Mucosa of stomach (tissue), 1 donor: ENCODE data around the gene SIGLEC12.

ENCODE experiments used
- H3K27me3 ChIP-seq: one replicate; pipeline ENCODE4 v1.7.0; 2013; ENCODE audit warnings: mild to moderate bottlenecking, low read length; ENCODE audit not compliant: control insufficient read depth, insufficient read depth
- H3K36me3 ChIP-seq: one replicate; pipeline ENCODE4 v1.7.0; 2013; ENCODE audit warnings: low read length; ENCODE audit not compliant: control insufficient read depth, insufficient read depth
- H3K4me1 ChIP-seq: one replicate; pipeline ENCODE4 v1.7.0; 2013; ENCODE audit warnings: mild to moderate bottlenecking, low read length; ENCODE audit not compliant: control insufficient read depth, insufficient read depth
- H3K4me3 ChIP-seq: one replicate; pipeline ENCODE4 v1.7.0; 2013; ENCODE audit warnings: low read length
- H3K9ac ChIP-seq: one replicate; pipeline ENCODE4 v1.7.0; 2013; ENCODE audit warnings: mild to moderate bottlenecking, low read length, moderate library complexity
- H3K9me3 ChIP-seq: one replicate; pipeline ENCODE4 v1.7.0; 2013; ENCODE audit warnings: mild to moderate bottlenecking, low read length, moderate library complexity; ENCODE audit not compliant: control insufficient read depth
- donor health status: Pancreatic carcinoma.

Gene SIGLEC12

DNA sequence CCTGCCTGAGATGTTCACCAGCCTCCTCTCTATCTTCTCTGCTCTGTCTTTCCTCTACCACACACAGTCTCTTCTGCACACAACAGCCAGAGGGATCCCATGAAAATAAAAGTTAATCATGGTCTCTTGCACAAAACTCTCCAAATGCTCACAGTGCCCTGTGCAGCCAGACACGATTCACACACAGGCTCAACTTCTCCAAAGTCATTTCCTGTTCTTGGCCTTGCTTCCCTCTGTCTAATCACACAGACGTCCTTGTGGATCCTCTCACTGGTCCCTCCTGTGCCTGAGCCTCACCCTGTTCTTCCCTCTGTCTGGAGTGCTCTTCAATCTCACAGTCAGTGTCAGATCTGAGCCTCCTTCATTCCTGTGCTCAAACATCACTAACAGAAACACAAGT lies 7.8 kb downstream of the SIGLEC12 start:
- Histone ChIP-seq H3K9ac (no peak overlapping the region), H3K4me3 (no peak overlapping the region), H3K9me3 (no peaks in the 10 kb centered on the region), H3K27me3 (peaks cover 5% of the 10 kb centered on the region), H3K36me3 (no peaks in the 10 kb centered on the region), H3K4me1 (no peaks in the 10 kb centered on the region)

DNA sequence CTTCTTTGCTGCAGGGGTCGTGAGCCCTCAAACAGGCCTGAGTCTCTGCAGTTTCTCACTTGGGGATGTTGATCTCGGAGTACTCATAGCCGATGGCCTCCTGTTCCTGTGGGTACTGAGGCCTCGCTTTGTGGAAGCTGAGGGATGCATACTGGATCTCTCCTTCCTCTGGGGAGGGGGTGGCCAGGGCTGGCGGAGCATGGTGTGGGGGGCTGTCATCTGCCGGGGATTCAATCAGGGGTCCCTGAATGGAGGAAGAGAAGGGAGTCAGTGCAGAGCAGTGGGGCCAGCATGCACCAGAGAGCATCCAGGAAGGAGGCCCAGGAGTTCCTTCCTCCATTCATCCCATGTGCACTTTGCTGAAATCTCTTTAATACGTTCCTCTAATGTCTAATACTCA lies 10.0 kb downstream of the SIGLEC12 start:
- H3K36me3 ChIP-seq: no peaks in the 10 kb centered on the region
- H3K9ac ChIP-seq: no peak overlapping the region
- peaks cover 5% of the 10 kb centered on the region for H3K27me3 ChIP-seq
- no peaks in the 10 kb centered on the region for H3K9me3 ChIP-seq
- no peaks in the 10 kb centered on the region for H3K4me1 ChIP-seq
- no peak overlapping the region for H3K4me3 ChIP-seq

DNA sequence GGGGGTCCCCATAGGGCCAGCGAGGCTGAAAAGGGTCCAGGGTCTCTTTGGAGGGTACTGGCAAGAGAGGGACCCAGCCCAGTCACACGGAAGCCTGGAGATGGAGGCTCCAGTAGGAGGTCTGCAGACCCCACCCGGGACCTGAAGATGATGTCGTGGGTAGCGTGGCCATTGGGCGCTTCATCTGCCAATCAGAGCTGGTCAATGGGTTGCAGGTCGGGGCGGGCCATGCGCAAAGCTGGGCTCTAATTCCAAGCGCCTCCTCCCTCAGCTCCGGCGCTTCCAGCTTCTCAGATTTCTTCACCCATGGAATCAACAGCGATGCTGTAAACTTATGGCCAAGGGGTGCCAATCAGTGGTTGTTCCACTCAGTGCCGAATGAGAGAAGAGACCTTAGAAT lies 10.9 kb downstream of the SIGLEC12 start:
- no peaks in the 10 kb centered on the region for H3K36me3 ChIP-seq
- no peaks in the 10 kb centered on the region for H3K9me3 ChIP-seq
- H3K9ac ChIP-seq: no peak overlapping the region
- peaks cover 5% of the 10 kb centered on the region for H3K27me3 ChIP-seq
- no peak overlapping the region for H3K4me3 ChIP-seq
- no peaks in the 10 kb centered on the region for H3K4me1 ChIP-seq

DNA sequence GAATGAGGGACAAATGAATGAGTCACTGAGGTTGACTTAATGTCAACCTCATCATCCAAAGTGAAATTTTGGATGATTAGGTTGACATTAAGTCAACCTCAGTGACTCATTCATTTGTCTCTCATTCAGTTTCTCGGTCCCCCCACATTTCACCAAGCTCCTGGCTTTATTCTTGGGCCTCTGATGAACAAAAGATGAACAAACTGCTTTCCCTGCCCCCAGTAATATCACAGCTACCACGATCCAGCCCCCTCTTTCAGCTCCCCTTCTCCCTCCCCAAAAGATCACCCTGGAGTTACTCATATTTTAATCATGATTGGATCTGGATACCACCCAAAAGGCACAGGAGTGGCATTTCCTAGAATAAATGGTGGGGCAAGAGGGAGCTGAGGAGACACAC lies 12.5 kb downstream of the SIGLEC12 start:
- H3K27me3 ChIP-seq: peaks cover 5% of the 10 kb centered on the region
- no peak overlapping the region for H3K4me3 ChIP-seq
- H3K9ac ChIP-seq: no peak overlapping the region
- H3K9me3 ChIP-seq: no peaks in the 10 kb centered on the region
- no peaks in the 10 kb centered on the region for H3K36me3 ChIP-seq
- H3K4me1 ChIP-seq: no peaks in the 10 kb centered on the region

DNA sequence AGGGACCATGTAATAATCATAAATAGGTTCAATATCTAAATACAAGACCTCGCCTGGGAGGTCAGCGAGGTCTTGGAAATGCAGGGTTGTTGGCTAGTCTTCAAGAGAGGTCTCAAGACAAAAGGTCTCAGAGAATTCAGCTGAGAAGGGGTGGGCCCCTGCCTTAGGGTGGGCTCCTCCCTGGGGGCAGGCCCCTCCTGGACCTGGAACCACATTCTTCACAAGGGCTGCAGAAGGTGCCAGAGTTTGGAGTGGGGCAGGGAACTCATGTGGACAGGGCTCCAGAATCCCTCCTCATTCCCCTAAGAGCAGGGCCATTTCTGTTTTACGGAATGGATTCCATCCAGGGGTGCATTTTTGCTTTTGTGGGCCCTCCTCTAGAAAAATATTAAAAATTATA lies 13.1 kb downstream of the SIGLEC12 start:
- Histone ChIP-seq H3K36me3 (no peaks in the 10 kb centered on the region), H3K9me3 (no peaks in the 10 kb centered on the region), H3K27me3 (peaks cover 3% of the 10 kb centered on the region), H3K4me3 (no peak overlapping the region), H3K4me1 (no peaks in the 10 kb centered on the region), H3K9ac (no peak overlapping the region)

DNA sequence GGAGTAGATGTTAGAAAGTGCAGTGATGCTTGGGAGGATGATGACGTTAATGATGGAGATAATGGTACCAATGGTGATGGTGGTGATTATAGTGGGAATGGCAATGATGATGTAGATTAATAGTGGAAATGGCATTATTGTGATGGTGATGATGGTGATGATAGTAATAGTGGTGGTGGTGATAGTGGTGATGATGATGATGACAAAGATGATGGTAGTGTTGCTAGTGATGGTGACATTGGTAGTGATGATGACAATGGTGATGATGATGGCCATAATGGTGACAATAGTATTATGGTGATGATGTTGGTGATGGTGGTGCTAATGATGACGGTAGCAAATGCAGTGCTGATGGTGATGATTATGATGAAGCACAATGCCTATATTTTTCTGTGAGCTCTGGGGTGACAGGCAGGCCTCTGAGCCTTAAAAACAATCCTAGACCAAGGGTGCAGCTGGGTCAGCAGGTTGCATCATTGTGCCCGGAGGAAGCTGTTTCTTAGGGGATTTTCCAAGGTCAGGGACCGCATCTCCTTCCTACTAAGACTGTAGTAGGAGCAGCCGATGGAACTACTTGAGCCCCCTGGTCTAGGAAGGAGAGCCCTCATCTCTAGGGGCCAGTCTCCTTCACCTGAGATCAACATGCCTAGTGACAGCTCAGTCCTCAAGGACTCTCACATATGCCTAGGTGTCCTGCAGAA lies 15.5 kb downstream of the SIGLEC12 start:
- Histone ChIP-seq H3K9ac (no peak overlapping the region), H3K4me1 (no peaks in the 10 kb centered on the region), H3K9me3 (no peaks in the 10 kb centered on the region), H3K27me3 (no peaks in the 10 kb centered on the region), H3K4me3 (no peak overlapping the region), H3K36me3 (no peaks in the 10 kb centered on the region)

DNA sequence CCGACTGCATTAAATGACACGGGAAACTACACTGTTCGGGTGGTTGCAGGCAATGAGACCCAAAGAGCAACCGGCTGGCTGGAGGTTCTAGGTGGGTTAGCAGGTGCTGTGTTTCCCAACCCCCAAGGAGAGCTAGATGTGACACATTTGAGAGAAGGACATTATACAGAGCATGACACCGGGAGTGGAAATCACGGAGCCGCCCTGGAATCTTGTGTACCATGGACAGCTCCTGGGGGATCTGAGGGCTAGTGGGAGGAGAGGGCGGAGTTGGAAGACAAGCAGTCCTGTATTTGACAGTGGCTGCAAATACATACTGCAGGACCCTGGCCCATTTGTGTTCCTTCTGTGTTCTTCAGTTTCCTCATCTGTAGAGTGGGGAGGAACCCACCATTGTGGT lies 21.0 kb downstream of the SIGLEC12 start:
- no peak overlapping the region for H3K4me3 ChIP-seq
- H3K27me3 ChIP-seq: no peaks in the 10 kb centered on the region
- no peaks in the 10 kb centered on the region for H3K9me3 ChIP-seq
- H3K9ac ChIP-seq: no peak overlapping the region
- H3K4me1 ChIP-seq: peaks cover 4% of the 10 kb centered on the region
- H3K36me3 ChIP-seq: no peaks in the 10 kb centered on the region

DNA sequence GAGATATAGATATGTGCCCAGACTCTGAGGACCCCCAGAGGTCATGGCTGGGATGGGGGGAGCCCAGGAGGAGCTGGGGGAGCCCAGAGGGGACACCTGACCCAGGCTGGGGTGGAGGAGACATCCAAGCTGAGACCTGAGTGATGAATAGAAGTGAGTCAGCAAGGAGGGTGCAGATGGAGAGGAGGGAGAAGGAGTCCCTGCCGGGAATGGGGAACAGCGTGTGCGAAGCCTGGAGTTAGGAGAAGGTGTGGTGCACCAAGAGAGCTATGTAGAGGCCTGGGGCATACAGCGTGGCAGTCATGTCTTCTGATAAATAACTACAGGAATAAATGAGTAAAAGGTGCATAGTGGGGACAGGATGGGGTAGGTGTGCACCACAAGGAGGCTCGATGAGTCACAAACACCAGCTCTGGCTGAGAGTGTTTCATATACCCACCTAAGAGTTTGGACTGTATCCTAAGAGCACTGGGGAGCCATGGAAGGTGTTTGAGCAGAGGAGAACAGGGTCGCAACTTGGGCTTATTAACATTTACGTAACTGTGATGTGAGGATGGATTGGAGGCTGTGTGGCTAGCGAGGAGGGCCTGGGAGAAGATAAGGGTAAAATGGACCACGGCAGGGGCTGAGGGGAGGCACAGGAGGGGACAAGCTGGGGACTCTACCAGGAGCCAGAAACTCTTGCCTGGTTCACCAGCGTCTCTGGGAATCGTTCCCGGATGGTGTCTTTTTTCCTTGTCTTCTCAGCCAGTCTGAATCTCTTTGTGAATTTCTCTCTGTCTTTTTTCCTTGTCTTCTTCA lies 21.9 kb downstream of the SIGLEC12 start:
- Histone ChIP-seq H3K9me3 (no peaks in the 10 kb centered on the region), H3K4me1 (peaks cover 10% of the 10 kb centered on the region), H3K27me3 (no peaks in the 10 kb centered on the region), H3K36me3 (no peaks in the 10 kb centered on the region), H3K9ac (no peak overlapping the region), H3K4me3 (no peak overlapping the region)

DNA sequence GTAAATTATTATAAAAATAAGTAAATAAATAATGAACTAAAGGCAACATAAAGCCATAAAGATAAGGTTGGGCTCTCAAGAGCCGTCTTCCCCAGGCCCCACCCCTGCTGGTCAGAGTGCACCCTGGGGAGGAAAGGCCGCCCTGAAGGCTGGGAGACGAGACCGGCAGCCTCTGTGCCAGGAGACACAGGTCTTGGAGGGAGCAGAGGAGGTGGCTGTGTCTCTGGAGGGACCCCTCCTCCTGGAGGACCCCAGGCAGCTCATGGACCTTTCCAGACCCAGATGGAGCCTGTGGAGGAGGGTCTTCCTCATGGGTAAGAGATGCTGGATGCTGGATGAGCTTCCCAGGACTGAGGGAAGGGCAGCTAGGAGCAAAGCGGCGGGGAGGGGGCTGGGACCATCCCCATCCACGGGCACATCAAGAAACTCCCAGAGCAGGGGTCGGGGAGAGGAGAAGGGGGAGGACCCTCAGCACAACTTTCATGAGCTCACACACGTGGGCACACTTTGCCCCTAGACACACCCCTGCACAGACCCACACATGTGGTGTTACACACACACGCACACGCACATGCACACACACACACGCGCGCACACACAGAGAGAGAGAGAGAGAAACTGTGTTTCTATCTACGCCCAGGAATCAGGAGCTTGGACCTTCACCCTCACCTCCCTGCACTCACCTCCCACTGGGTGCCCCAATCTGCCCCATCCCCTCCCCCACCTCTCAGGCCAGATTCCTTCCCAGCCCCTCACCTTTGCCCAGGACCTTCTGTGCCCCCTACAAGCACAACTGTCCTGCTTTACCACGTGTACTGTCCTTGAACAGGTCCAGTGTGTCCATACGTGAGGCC lies 23.0 kb downstream of the SIGLEC12 start, which contains the start of gene CEACAM18:
Gene CEACAM18, plus strand, starts transcription at position 159 of the 854 bp plus-strand sequence.
- Histone ChIP-seq H3K9me3 (no peaks in the 10 kb centered on the region), H3K4me3 (no peak within 1 kb of the TSS), H3K4me1 (peaks cover 20% of the 10 kb centered on the region), H3K27me3 (no peaks in the 10 kb centered on the region), H3K9ac (no peak within 1 kb of the TSS), H3K36me3 (no peaks in the 10 kb centered on the region)

DNA sequence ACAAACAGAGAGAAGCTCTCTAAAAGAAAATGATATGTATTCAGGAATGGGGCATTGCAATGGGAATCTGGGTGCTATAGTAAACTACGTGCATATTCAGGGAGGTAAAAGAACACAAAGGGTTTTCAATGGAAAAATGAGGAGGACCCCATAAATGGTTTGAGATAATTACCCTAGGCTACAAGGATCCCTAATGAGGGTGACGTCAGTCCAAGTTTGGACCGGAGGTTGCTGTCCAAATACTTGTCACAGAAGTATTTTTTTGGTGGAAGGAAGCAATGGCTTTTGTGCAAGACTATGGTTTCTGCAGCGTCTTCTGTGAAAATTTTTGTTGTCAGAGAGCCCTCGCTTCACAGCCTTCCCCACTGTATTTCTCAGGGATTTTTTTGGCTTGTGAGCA lies 24.3 kb downstream of the SIGLEC12 start:
- Histone ChIP-seq H3K4me3 (no peak overlapping the region), H3K9me3 (no peaks in the 10 kb centered on the region), H3K9ac (no peak overlapping the region), H3K4me1 (peaks cover 24% of the 10 kb centered on the region), H3K27me3 (no peaks in the 10 kb centered on the region), H3K36me3 (no peaks in the 10 kb centered on the region)

DNA sequence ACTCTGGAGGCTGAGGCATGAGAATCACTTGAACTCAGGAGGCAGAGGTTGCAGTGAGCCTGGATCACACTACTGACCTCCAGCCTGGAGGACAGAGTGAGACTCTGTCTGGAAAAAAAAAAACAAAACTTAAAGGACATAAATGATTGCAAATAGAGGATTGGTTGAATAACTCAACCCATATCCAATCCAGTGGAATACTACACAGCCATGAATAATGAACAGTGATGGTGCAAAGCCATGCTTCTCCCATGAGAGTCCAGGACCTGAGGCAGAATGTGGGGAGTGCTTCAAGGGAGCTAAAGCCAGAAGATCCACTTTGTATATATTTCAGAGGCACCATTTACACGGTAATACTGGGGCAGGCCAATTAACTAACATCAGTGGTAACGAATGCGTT lies 25.4 kb downstream of the SIGLEC12 start:
- H3K4me1 ChIP-seq: peaks cover 24% of the 10 kb centered on the region
- no peaks in the 10 kb centered on the region for H3K27me3 ChIP-seq
- no peaks in the 10 kb centered on the region for H3K36me3 ChIP-seq
- no peaks in the 10 kb centered on the region for H3K9me3 ChIP-seq
- no peak overlapping the region for H3K9ac ChIP-seq
- H3K4me3 ChIP-seq: no peak overlapping the region
